AG04450 (cell line): ENCODE data around the gene SLC36A2. TPM values are rescaled to one million over a fixed set of nuclear protein-coding genes. Genes with fewer than 3 reads are reported as not detected.

ENCODE experiments used
- CTCF ChIA-PET: fragments of 300-600, 350-600 bp; formaldehyde crosslinking; extraction: SDS; loops from one replicate; lab custom pipeline; 2022; ENCODE audit warnings: antibody characterized with exemption, inconsistent platforms; lab: Charles Lee
- POLR2A ChIA-PET: fragments of 350-600 bp; formaldehyde crosslinking; extraction: SDS; loops from one replicate; lab custom pipeline; 2021; ENCODE audit warnings: antibody characterized with exemption, inconsistent platforms; lab: Yijun Ruan, JAX
- DNase-seq: peaks from one replicate; pipeline ENCODE4 v3.0.0-alpha.2; 2011; ENCODE audit warnings: low read depth, low spot score
- H3K27ac ChIP-seq: one replicate; pipeline ENCODE4 v1.5.1; 2012; ENCODE audit warnings: low read depth, low read length, control low read depth
- H3K27me3 ChIP-seq: one replicate; pipeline ENCODE4 v1.6.0; 2012; ENCODE audit warnings: low read length; ENCODE audit not compliant: control insufficient read depth, insufficient read depth
- H3K4me3 ChIP-seq: 2 replicates; pipeline ENCODE4 v1.5.1; 2011; ENCODE audit warnings: mild to moderate bottlenecking, low read depth, low read length, control low read depth
- H3K9me3 ChIP-seq: 2 replicates; pipeline ENCODE4 v1.5.1; 2012; ENCODE audit warnings: low read length; ENCODE audit not compliant: control insufficient read depth, insufficient read depth
- polyA plus RNA-seq: library from polyadenylated mRNA; depleted of rRNA; stranded (reverse); fragments of >200 nt; gene quantifications from 2 replicates; pipeline ENCODE4 v1.2.3, GENCODE V29; 2011; rRNA removed
- TF ChIP-seq, protein P1 (sequence below): IDR thresholded peaks from 2 replicates; pipeline ENCODE4 v1.5.1; 2011; ENCODE audit warnings: low read depth, low read length, control low read depth, inconsistent platforms

The SLC36A2 gene
- polyA plus RNA-seq, 1 experiment, result not detected

DNA sequence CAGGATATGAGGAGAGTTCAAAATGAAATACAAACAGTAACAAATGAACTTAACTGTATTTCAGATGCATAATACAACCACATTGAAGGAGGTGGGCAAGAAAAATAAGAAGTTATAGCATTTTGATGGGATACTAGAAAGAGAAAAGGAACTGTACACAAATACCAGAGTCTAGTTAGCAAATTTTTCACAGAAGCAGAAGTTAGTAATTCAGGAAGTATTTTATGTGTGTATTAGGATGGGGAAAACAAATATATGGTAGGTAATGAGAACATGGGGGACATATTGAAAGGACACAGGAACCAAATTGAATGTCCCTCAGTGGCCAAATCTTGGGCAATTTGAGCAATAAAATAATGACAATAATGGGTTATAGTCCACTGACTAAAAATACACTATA lies 76.0 kb downstream of the SLC36A2 start:
- H3K27ac ChIP-seq, result no peak overlapping the region
- no peaks in the 10 kb centered on the region for H3K27me3 ChIP-seq
- POLR2A ChIA-PET, result no interaction called here
- no peaks in the 10 kb centered on the region for H3K9me3 ChIP-seq
- CTCF ChIA-PET, result interaction anchor here (0.5 kb wide), 1 partner anchor 237 kb away, joined by 4 read pairs; no protein-coding TSS in a partner anchor
- no peak for DNase-seq
- TF ChIP-seq, protein P1, sequence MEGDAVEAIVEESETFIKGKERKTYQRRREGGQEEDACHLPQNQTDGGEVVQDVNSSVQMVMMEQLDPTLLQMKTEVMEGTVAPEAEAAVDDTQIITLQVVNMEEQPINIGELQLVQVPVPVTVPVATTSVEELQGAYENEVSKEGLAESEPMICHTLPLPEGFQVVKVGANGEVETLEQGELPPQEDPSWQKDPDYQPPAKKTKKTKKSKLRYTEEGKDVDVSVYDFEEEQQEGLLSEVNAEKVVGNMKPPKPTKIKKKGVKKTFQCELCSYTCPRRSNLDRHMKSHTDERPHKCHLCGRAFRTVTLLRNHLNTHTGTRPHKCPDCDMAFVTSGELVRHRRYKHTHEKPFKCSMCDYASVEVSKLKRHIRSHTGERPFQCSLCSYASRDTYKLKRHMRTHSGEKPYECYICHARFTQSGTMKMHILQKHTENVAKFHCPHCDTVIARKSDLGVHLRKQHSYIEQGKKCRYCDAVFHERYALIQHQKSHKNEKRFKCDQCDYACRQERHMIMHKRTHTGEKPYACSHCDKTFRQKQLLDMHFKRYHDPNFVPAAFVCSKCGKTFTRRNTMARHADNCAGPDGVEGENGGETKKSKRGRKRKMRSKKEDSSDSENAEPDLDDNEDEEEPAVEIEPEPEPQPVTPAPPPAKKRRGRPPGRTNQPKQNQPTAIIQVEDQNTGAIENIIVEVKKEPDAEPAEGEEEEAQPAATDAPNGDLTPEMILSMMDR, result no peak
- no peak overlapping the region for H3K4me3 ChIP-seq

DNA sequence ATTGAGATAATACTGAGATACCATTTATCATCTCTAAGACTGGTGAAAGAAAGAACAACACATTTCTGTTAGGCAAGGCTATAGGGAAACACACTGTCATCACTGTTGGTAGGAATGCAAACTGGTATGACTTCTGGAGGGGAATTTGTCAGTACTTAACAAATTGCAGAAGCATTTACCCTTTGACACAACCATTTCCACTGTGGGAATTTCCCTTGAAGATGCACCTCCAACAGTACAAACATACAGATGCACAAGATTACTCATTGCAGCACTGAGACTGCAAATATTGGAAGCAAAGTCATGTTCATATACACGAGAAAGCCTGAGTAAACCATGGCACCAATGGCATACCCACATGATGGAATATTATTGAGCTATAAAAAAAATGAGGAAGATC lies 76.8 kb downstream of the SLC36A2 start:
- H3K27me3 ChIP-seq, result no peaks in the 10 kb centered on the region
- ChIA-PET POLR2A (no interaction called here), CTCF (interaction anchor here (0.5 to 0.6 kb wide), 2 partner anchors 238 to 253 kb away, joined by 3 to 4 read pairs; no protein-coding TSS in a partner anchor)
- DNase-seq, result no peak
- TF ChIP-seq, protein P1, result no peak
- H3K9me3 ChIP-seq, result no peaks in the 10 kb centered on the region
- no peak overlapping the region for H3K4me3 ChIP-seq
- no peak overlapping the region for H3K27ac ChIP-seq

DNA sequence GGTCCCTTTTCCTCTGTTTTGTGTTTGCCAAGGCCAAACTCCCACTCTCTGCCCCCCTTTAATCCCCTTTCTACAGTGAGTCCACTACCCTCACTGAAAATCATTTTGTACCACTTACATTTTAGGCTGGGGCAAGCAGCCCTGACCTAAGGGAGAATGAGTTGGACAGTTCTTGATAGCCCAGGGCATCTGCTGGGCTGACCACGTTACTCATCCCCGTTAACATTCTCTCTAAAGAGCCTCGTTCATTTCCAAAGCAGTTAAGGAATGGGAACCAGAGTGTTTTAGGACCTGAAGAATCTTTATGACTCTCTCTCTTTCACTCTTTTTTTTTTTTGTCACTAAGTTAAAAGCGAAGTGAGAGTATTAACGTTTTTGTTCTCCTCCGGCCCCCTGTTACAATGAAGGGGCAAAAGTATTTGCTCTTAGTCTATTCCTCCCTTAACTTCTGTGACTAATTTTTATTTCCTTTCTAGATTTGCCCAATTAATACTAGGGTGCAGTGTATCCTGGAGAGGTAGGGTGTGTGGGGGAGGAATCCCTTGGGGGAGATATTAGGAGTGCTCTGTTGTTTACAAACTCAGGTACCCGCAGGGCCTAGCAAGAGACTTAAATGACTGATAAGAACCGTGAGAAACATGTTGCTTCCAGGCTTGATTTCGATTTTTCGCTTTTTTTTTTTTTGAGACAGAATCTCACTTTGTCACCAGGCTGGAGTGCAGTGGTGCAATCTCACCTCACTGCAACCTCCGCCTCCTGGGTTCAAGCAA lies 79.7 kb downstream of the SLC36A2 start:
- Histone ChIP-seq H3K4me3 (no peak overlapping the region), H3K27me3 (no peaks in the 10 kb centered on the region), H3K27ac (no peak overlapping the region), H3K9me3 (no peaks in the 10 kb centered on the region)
- TF ChIP-seq, protein P1, result no peak
- CTCF ChIA-PET, result no interaction called here
- POLR2A ChIA-PET, result no interaction called here
- DNase-seq, result no peak

Other genes with a start within 250 kb of the SLC36A2 start
- gene ANXA6, start 189.8 kb downstream of the SLC36A2 start, polyA plus RNA-seq, result 502 and 538 TPM in 2 replicates
- gene CCDC69, start 123.5 kb downstream of the SLC36A2 start, polyA plus RNA-seq, result 1.9 TPM in 2 replicates
- 18.4 and 20.9 TPM in 2 replicates for gene GM2A, start 94.4 kb downstream of the SLC36A2 start, polyA plus RNA-seq
- not detected in 2 replicates for gene SLC36A3, start 43.8 kb downstream of the SLC36A2 start, polyA plus RNA-seq
- 22.2 and 22.3 TPM in 2 replicates for gene SLC36A1, start 100.0 kb upstream of the SLC36A2 start, polyA plus RNA-seq
- gene FAT2, start 243.8 kb upstream of the SLC36A2 start, polyA plus RNA-seq, result 0.01 TPM in 1 of 2 replicates, not detected in the other